Measurements from ENCODE around the gene KCNK7. TPM values are rescaled to one million over a fixed set of nuclear protein-coding genes. Genes with fewer than 3 reads are reported as not detected.
"Not testable (repeated sequence)": the region's sequence is repeated elsewhere in the genome, so short reads cannot be mapped to it uniquely, and the experiment has no call there.

KCNK7 gene
- total and polyA plus RNA-seq, 2 donors, result 0.63 to 1.2 TPM

GRCh38 chr11:65574109-65574810 is 21.3 kb downstream of the KCNK7 start:
- Histone ChIP-seq H3K27ac (ENCODE audit: low read depth) (peak overlapping the region; percentile 79), H3K36me3 (ENCODE audit: insufficient read depth) (no peaks in the 10 kb centered on the region), H3K4me3 (ENCODE audit: low read depth, low read length) (peak overlapping the region; percentile 81), H3K4me1 (ENCODE audit: insufficient read depth) (no peaks in the 10 kb centered on the region)
- no peak for DNase-seq (ENCODE audit: extremely low spot score)
- under 1% methylated on average over 67 of the region's 67 CpGs for WGBS

GRCh38 chr11:65573391-65574079 is 22.1 kb downstream of the KCNK7 start:
- DNase-seq (ENCODE audit: extremely low spot score), result no peak
- 26% methylated on average over 22 of the region's 22 CpGs for WGBS
- no peaks in the 10 kb centered on the region for H3K4me1 ChIP-seq (ENCODE audit: insufficient read depth)
- peak overlapping the region; percentile 81 for H3K4me3 ChIP-seq (ENCODE audit: low read depth, low read length)
- H3K27ac ChIP-seq (ENCODE audit: low read depth), result peak overlapping the region; percentile 63
- no peaks in the 10 kb centered on the region for H3K36me3 ChIP-seq (ENCODE audit: insufficient read depth)

GRCh38 chr11:65572356-65573051 is 23.1 kb downstream of the KCNK7 start, which contains the start of gene FAM89B:
Gene FAM89B, plus strand, starts transcription at chr11:65572538. Its CDS starts 132 bp downstream, at chr11:65572670.
- under 1% methylated on average over 86 of the region's 86 CpGs for WGBS
- peak within 1 kb of the TSS; percentile 84 for H3K27ac ChIP-seq (ENCODE audit: low read depth)
- no peaks in the 10 kb centered on the region for H3K36me3 ChIP-seq (ENCODE audit: insufficient read depth)
- peak within 1 kb of the TSS; percentile 81 for H3K4me3 ChIP-seq (ENCODE audit: low read depth, low read length)
- no peaks in the 10 kb centered on the region for H3K4me1 ChIP-seq (ENCODE audit: insufficient read depth)
- peak; percentile 85 for DNase-seq (ENCODE audit: extremely low spot score)

- peak overlapping the region; percentile 81 for H3K4me3 ChIP-seq (ENCODE audit: low read depth, low read length)
- no peaks in the 10 kb centered on the region for H3K4me1 ChIP-seq (ENCODE audit: insufficient read depth)
- 5% methylated on average over 11 of the region's 11 CpGs for WGBS
- H3K36me3 ChIP-seq (ENCODE audit: insufficient read depth), result no peaks in the 10 kb centered on the region
- H3K27ac ChIP-seq (ENCODE audit: low read depth), result no peak overlapping the region
- DNase-seq (ENCODE audit: extremely low spot score), result no peak
These were observed 23.7 kb downstream of the KCNK7 start for GRCh38 chr11:65571940-65572339.

GRCh38 chr11:65571420-65571819 is 24.2 kb downstream of the KCNK7 start:
- Histone ChIP-seq H3K4me3 (ENCODE audit: low read depth, low read length) (no peak overlapping the region), H3K4me1 (ENCODE audit: insufficient read depth) (no peaks in the 10 kb centered on the region), H3K36me3 (ENCODE audit: insufficient read depth) (no peaks in the 10 kb centered on the region), H3K27ac (ENCODE audit: low read depth) (no peak overlapping the region)
- DNase-seq (ENCODE audit: extremely low spot score), result no peak
- WGBS, result 78% methylated on average over 9 of the region's 9 CpGs

GRCh38 chr11:65569973-65570918 is 25.4 kb downstream of the KCNK7 start, which contains the start of gene ZNRD2:
Gene ZNRD2, plus strand, starts transcription at chr11:65570477. Its CDS starts 15 bp downstream, at chr11:65570492.
- Histone ChIP-seq H3K4me3 (ENCODE audit: low read depth, low read length) (peak within 1 kb of the TSS; percentile 78), H3K4me1 (ENCODE audit: insufficient read depth) (no peaks in the 10 kb centered on the region), H3K27ac (ENCODE audit: low read depth) (peak within 1 kb of the TSS; percentile 92), H3K36me3 (ENCODE audit: insufficient read depth) (no peaks in the 10 kb centered on the region)
- DNase-seq (ENCODE audit: extremely low spot score), result peak; percentile 93
- under 1% methylated on average over 89 of the region's 89 CpGs for WGBS

- peak overlapping the region; percentile 78 for H3K4me3 ChIP-seq (ENCODE audit: low read depth, low read length)
- no peak for DNase-seq (ENCODE audit: extremely low spot score)
- 8% methylated on average over 28 of the region's 28 CpGs for WGBS
- H3K27ac ChIP-seq (ENCODE audit: low read depth), result peak overlapping the region; percentile 92
- H3K36me3 ChIP-seq (ENCODE audit: insufficient read depth), result no peaks in the 10 kb centered on the region
- H3K4me1 ChIP-seq (ENCODE audit: insufficient read depth), result no peaks in the 10 kb centered on the region
These were observed 26.2 kb downstream of the KCNK7 start for GRCh38 chr11:65569164-65569972.

GRCh38 chr11:65565624-65566453 is 29.8 kb downstream of the KCNK7 start:
- H3K4me1 ChIP-seq (ENCODE audit: insufficient read depth), result no peaks in the 10 kb centered on the region
- WGBS, result 82% methylated on average over 7 of the region's 7 CpGs
- H3K4me3 ChIP-seq (ENCODE audit: low read depth, low read length), result no peak overlapping the region
- DNase-seq (ENCODE audit: extremely low spot score), result no peak
- H3K27ac ChIP-seq (ENCODE audit: low read depth), result no peak overlapping the region
- no peaks in the 10 kb centered on the region for H3K36me3 ChIP-seq (ENCODE audit: insufficient read depth)

GRCh38 chr11:65564879-65565559 is 30.6 kb downstream of the KCNK7 start:
- not testable (repeated sequence) for H3K4me3 ChIP-seq (ENCODE audit: low read depth, low read length); DNase-seq (ENCODE audit: extremely low spot score); H3K27ac ChIP-seq (ENCODE audit: low read depth)

GRCh38 chr11:65563601-65564000 is 32.0 kb downstream of the KCNK7 start:
- Histone ChIP-seq H3K36me3 (ENCODE audit: insufficient read depth) (no peaks in the 10 kb centered on the region), H3K27ac (ENCODE audit: low read depth) (no peak overlapping the region)
- 93% methylated on average over 4 of the region's 4 CpGs for WGBS

More at GRCh38 chr11:65564879-65565559, 30.6 kb downstream of the KCNK7 start:
- 87% methylated on average over 12 of the region's 12 CpGs for whole genome bisulfite sequencing
- H3K4me1 ChIP-seq (ENCODE audit: insufficient read depth); H3K36me3 ChIP-seq (ENCODE audit: insufficient read depth): not testable (repeated sequence)

GRCh38 chr11:65562788-65563187 is 32.8 kb downstream of the KCNK7 start:
- Histone ChIP-seq H3K4me3 (ENCODE audit: low read depth, low read length) (no peak overlapping the region), H3K4me1 (ENCODE audit: insufficient read depth) (no peaks in the 10 kb centered on the region), H3K36me3 (ENCODE audit: insufficient read depth) (no peaks in the 10 kb centered on the region), H3K27ac (ENCODE audit: low read depth) (no peak overlapping the region)
- WGBS, result 89% methylated on average over 9 of the region's 9 CpGs
- no peak for DNase-seq (ENCODE audit: extremely low spot score)

More at GRCh38 chr11:65563601-65564000, 32.0 kb downstream of the KCNK7 start:
- no peaks in the 10 kb centered on the region for H3K4me1 ChIP-seq (ENCODE audit: insufficient read depth)
- no peak for DNase-seq (ENCODE audit: extremely low spot score)
- no peak overlapping the region for H3K4me3 ChIP-seq (ENCODE audit: low read depth, low read length)
